ENCODE results near the gene FBLIM1.

Gene FBLIM1

DNA sequence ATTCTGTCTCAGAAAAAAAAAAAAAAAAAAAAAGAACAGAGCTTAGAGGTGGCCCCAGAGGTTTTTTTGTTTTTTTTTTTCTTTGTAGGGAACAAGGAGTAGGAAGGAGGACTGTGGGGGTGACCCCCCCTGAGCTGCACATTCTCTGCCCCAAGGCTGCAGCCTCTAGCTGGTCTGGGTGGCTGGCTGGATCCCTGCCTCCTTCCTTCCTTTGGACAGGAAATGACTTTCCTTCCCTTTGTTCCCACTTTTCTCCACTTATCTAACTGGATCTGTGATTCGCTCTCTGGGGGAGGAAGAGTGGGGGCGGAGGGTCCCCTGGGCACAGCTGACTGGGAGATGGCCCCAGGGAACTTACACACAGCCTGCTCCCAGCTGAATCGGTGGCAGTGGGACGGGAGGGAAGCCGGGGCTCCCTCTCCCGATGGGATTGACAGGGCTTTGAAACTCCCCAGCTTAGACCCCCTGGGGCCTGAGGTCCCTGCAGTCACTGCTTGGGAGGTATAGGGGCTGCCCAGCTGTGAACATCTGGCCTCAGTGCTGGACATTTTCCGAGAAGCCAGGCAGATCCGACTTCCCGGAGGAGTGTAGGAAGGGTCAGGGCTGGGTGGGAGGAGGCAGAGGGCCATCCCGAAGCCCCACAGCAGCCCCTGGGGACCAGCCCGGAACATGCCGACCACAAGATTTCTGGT is 2.1 kb downstream of the FBLIM1 start:
- no peak for DNase-seq (ENCODE audit: low read depth)
- peak overlapping the region; percentile 29 for H3K4me3 ChIP-seq (ENCODE audit: low read length)
- TF ChIP-seq, protein P1, sequence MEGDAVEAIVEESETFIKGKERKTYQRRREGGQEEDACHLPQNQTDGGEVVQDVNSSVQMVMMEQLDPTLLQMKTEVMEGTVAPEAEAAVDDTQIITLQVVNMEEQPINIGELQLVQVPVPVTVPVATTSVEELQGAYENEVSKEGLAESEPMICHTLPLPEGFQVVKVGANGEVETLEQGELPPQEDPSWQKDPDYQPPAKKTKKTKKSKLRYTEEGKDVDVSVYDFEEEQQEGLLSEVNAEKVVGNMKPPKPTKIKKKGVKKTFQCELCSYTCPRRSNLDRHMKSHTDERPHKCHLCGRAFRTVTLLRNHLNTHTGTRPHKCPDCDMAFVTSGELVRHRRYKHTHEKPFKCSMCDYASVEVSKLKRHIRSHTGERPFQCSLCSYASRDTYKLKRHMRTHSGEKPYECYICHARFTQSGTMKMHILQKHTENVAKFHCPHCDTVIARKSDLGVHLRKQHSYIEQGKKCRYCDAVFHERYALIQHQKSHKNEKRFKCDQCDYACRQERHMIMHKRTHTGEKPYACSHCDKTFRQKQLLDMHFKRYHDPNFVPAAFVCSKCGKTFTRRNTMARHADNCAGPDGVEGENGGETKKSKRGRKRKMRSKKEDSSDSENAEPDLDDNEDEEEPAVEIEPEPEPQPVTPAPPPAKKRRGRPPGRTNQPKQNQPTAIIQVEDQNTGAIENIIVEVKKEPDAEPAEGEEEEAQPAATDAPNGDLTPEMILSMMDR (conservative IDR thresholded peaks at IDR 0.05; ENCODE audit: low read depth, low read length): no peak

DNA sequence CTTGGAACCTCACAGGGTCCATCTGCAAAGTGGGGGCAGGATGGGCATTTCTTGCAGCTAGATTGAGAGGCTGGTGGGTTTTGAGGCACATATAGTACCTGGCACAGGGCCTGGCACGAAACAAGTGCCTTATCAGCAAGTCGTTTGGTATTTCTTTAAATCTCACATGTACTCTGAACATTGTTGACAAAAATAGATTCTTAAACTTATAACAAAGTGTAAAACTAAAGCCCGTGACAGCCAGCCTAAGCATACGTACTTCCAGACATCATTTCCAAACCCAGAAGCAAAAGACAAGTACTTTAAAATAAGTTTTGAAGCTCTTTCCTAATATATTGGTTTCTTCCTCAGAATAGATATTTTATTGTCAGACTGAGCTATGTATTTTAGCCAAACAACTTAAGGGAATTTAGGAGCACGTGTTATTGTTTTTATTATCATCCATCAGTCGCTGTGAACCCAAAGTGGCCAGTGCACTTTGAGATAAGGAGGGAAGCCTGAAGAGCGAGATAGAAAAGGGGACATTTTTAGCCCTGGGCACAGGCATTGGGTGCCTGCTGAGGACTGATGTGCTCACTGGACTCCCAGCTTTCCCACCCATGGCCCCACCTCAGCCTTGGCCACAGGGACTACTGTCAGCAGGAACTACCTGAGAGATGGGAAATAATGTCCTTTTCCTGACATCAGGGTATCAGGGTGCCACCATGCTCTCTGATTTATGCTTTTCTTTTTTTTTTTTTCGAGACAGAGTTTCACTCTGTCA is 3.0 kb downstream of the FBLIM1 start:
- TF ChIP-seq, protein P1 (conservative IDR thresholded peaks at IDR 0.05; ENCODE audit: low read depth, low read length): no peak

DNA sequence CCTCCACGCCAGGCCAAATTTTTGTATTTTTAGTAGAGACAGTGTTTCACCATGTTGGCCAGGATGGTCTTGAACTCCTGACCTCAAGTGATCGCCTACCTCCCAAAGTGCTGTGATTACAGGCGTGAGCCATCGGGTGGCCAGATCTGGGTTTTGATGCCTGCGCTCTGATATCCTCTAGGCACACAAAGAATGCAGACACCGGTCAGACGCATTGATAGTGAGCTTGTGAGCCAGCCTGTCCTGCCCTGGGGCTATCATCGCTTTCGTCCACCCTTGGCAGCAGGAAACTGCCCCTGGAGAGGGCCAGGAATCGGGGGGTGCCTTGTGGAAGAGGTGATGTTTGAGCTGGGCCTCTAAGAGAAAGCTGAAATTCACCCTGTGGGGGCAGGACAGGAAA is 4.0 kb downstream of the FBLIM1 start:
- TF ChIP-seq, protein P1 (conservative IDR thresholded peaks at IDR 0.05; ENCODE audit: low read depth, low read length): no peak
- H3K4me3 ChIP-seq (ENCODE audit: low read length): no peak overlapping the region
- DNase-seq (ENCODE audit: low read depth): no peak

More for the DNA sequence above, 3.0 kb downstream of the FBLIM1 start:
- H3K4me3 ChIP-seq (ENCODE audit: low read length): peak overlapping the region; percentile 29
- DNase-seq (ENCODE audit: low read depth): no peak

DNA sequence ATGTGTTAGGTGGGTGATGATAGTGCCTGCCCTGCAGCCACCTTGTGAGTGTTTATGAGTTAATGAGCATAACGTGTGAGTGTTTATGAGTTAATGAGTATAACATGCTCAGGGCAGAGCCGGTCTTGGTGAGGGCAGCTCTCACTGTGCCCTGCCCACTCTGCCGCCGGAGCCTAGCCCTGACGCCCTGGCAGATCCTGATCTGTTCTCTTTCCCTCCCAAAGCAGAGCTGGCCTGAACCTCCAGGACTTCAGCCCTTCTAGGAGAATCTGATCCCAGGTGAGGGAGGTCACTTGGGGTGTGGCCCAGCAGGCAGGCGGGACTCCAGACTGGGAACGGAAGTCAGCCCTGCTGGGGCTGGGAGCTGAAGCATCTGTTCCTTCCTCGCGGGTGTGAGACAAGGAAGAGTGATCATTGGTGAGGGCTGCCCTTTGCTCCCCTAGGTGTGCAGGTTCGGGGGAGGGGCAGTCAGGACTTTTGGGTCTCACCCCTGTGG is 5.7 kb downstream of the FBLIM1 start:
- TF ChIP-seq, protein P1 (conservative IDR thresholded peaks at IDR 0.05; ENCODE audit: low read depth, low read length): no peak
- H3K4me3 ChIP-seq (ENCODE audit: low read length): no peak overlapping the region
- DNase-seq (ENCODE audit: low read depth): no peak

DNA sequence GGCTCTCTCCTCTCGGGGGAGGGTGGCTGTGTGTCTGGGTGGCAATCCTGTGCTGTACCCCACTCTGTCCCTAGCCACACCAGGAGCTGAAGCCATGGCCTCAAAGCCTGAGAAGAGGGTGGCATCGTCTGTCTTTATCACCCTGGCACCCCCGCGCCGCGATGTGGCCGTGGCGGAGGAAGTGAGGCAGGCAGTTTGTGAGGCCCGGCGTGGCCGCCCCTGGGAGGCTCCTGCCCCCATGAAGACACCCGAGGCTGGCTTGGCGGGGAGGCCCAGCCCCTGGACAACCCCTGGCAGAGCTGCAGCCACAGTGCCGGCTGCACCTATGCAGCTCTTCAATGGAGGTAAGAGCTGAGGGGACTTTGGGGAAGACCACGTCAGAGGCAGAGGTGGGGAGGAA is 6.3 kb downstream of the FBLIM1 start:
- TF ChIP-seq, protein P1 (conservative IDR thresholded peaks at IDR 0.05; ENCODE audit: low read depth, low read length): no peak
- DNase-seq (ENCODE audit: low read depth): no peak
- H3K4me3 ChIP-seq (ENCODE audit: low read length): no peak overlapping the region

DNA sequence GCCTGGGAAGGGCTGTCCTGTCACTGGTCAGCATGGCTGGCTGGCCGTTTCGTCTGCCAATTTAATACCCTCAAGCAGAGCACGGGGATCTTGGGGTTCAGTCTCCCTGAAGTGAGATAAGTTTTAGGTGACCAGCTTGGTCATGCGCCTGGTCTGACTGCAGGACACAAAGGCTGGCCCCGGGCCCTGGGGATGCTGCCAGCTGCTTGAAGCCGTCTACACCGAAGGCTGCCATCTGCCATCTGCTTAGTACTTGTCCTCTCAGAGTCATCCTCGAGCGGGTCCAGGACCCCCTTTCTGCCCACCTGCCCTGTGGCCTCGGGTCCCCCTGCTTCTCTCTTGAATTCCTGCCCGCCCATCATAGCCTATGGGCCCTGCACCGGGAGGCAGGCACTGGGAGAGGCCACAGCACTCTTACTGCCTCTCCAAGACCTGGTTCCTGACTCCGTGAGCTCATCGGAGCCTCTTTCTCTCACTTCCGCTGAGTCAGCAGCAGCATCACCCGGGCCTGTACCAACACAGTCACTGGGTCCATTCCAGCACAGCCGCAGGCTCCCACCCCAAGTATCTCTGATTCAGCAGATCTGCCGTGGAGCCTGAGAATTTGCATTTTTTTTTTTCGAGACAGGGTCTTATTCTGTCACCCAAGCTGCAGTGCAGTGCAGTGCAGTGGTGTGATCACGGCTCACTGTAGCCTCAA is 7.0 kb downstream of the FBLIM1 start:
- H3K4me3 ChIP-seq (ENCODE audit: low read length): no peak overlapping the region
- TF ChIP-seq, protein P1 (conservative IDR thresholded peaks at IDR 0.05; ENCODE audit: low read depth, low read length): no peak
- DNase-seq (ENCODE audit: low read depth): no peak
